Measurements from ENCODE around the gene ATP8B3.

ATP8B3 gene

DNA sequence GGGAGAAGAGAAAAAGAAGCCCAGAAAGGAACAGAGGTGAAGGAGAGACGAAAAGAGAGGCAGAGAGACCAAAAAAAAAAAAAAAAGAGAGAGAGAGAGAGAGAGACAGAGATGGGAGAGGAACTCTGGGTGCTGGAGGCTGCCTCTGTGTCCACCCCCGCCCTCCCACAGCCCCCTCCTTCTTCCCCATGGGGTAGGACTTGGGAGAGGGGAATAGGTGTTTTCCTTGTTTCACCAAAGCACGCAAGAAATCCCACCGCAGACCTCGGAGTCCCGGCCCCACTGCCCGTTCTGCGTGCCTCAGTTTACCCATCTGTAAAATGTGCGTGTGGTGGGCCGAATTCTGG is 53.9 kb downstream of the ATP8B3 start:
- Histone ChIP-seq H3K27ac (ENCODE audit: low read length) (no peak overlapping the region), H3K27me3 (ENCODE audit: control insufficient read depth, insufficient read depth, low read length) (peaks cover 92% of the 10 kb centered on the region)

DNA sequence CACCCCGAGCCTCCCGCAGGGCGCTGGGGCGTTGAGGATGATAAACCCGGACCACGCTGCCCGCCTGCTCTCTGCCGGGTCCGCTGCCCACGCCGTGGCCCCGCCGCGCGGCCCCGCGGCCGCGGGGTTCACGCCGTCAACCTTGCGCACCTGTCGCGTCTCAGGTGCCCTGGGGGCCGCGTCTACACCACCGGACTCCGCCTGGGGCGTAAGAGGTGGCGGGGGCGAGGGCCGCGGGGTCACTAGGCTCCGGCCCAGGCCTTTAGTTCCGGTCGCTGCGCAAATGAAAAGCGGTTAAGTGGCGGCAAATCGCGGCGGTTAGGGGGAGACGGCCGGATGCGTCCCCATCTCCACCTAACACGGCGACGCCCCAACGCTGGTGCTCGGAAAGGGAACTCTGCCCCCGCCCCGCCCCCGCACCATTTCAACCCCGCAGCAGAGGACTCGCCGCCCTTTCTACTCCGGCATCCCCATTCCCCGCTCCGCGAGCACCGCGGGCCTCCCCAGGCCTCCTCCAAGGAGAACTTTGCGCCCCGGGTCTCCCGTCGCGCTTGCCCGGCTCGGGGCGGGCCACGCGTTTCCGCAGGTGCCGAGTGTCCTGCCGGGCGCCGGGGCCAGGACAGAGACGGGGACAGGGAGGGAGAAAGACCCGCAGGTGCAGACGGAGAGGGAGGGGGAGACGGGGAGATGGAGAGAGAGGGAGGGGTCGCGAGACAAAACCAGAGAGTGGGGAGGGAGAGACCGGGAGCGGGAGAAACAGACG is 54.4 kb downstream of the ATP8B3 start:
- Histone ChIP-seq H3K27me3 (ENCODE audit: control insufficient read depth, insufficient read depth, low read length) (peaks cover 92% of the 10 kb centered on the region), H3K36me3 (ENCODE audit: control insufficient read depth, low read depth, low read length) (no peaks in the 10 kb centered on the region), H3K27ac (ENCODE audit: low read length) (no peak overlapping the region), H3K4me1 (ENCODE audit: control insufficient read depth, low read depth, low read length) (no peaks in the 10 kb centered on the region), H3K4me3 (ENCODE audit: low read length) (no peak overlapping the region), H3K9ac (ENCODE audit: low read length) (no peak overlapping the region), H3K9me3 (ENCODE audit: control insufficient read depth, low read depth, low read length) (no peaks in the 10 kb centered on the region)

More for the DNA sequence above, 53.9 kb downstream of the ATP8B3 start:
- Histone ChIP-seq H3K4me3 (ENCODE audit: low read length) (no peak overlapping the region), H3K9me3 (ENCODE audit: control insufficient read depth, low read depth, low read length) (no peaks in the 10 kb centered on the region), H3K4me1 (ENCODE audit: control insufficient read depth, low read depth, low read length) (no peaks in the 10 kb centered on the region), H3K9ac (ENCODE audit: low read length) (no peak overlapping the region), H3K36me3 (ENCODE audit: control insufficient read depth, low read depth, low read length) (no peaks in the 10 kb centered on the region)

DNA sequence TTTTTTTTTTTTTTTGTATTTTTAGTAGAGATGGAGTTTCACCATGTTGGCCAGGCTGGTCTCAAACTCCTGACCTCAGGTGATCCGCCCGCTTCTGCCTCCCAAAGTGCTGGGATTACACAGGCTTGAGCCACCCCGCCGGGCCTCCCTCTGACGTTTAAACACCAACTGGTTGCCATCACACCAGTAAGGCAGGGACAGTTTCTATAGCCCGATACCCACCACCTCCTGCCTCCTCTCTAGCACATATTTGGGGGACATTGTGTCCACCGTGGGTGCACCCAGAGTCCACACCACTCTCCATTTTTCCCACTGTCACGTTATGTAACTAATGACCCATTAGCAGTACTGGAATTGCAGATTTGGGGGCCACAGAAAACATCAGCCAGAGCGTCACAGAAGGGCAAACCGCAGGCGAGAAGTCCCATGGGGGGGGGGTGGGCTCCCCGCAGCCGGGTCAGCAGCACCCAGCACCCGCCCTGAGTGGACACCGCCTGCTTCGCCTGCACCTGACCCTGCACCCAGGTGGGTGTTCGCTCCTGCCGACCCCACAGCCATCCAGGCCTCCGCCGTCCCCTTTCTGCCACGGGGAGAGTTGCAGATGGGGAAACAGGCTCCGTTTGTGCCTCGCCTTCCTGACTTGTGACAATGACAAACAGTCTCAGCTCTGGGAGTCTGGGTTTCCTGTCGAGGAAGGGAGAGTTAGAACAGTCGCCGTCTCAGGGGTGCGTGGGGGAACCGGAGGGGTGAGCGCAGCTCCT is 55.2 kb downstream of the ATP8B3 start:
- no peak overlapping the region for H3K9ac ChIP-seq (ENCODE audit: low read length)
- H3K36me3 ChIP-seq (ENCODE audit: control insufficient read depth, low read depth, low read length), result no peaks in the 10 kb centered on the region
- H3K4me1 ChIP-seq (ENCODE audit: control insufficient read depth, low read depth, low read length), result no peaks in the 10 kb centered on the region
- peaks cover 92% of the 10 kb centered on the region for H3K27me3 ChIP-seq (ENCODE audit: control insufficient read depth, insufficient read depth, low read length)
- H3K27ac ChIP-seq (ENCODE audit: low read length), result no peak overlapping the region
- H3K9me3 ChIP-seq (ENCODE audit: control insufficient read depth, low read depth, low read length), result no peaks in the 10 kb centered on the region
- H3K4me3 ChIP-seq (ENCODE audit: low read length), result no peak overlapping the region

DNA sequence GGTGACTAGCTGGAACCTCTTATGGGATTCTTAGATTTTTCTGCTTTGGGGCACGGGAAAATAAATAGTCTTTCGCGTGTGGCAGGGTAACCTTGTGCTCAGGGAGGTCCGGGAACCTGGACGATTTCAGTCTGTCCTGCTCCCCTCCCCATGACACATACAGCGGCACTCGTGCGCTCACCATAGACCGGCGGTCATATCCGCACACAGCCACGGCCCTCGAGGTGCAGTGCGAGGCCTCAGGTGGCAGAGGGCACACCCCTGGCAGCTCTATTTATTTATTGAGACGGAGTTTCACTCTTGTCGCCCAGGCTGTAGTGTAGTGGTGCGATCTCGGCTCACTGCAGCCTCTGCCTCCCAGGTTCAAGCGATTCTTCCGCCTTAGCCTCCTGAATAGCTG is 55.8 kb downstream of the ATP8B3 start:
- H3K36me3 ChIP-seq (ENCODE audit: control insufficient read depth, low read depth, low read length), result no peaks in the 10 kb centered on the region
- H3K4me1 ChIP-seq (ENCODE audit: control insufficient read depth, low read depth, low read length), result no peaks in the 10 kb centered on the region
- no peak overlapping the region for H3K27ac ChIP-seq (ENCODE audit: low read length)
- H3K4me3 ChIP-seq (ENCODE audit: low read length), result no peak overlapping the region
- H3K9me3 ChIP-seq (ENCODE audit: control insufficient read depth, low read depth, low read length), result no peaks in the 10 kb centered on the region
- H3K9ac ChIP-seq (ENCODE audit: low read length), result no peak overlapping the region
- H3K27me3 ChIP-seq (ENCODE audit: control insufficient read depth, insufficient read depth, low read length), result peaks cover 92% of the 10 kb centered on the region

DNA sequence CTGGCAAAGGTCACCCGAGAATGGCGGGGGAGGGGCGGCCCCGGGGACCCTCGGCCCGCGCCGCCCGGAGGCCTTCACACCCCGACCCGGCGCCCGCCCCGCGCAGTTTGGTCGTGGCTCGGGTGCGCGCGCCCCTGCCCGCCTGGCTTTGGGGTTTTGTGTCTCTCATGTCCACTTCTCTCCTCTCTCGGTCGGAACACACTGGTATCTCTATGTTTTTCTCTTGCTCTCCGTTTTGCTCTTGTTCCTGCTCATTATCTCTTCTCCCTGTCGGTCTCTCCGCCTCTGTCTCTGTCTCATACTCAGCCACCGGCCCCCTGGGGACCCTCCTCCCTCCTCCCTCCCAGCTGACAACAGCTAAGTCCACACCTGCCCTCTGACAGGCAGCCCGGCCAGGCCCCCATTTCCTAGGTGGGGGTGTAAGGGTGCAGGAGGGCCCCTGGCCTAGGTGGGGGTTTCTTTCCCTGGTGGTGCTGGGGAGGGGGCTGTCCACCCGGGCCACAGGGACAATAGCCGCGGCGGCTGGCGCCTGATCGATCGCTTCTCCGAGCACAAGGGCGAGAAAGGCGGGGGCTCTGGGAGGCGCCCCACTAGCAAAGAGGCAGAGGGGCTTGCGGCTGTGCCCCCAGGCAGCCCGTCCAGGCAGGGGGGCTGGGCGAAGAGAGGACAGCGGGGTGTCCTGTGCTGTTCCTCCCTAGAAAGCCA is 56.5 kb downstream of the ATP8B3 start:
- H3K4me3 ChIP-seq (ENCODE audit: low read length), result no peak overlapping the region
- H3K9me3 ChIP-seq (ENCODE audit: control insufficient read depth, low read depth, low read length), result no peaks in the 10 kb centered on the region
- no peaks in the 10 kb centered on the region for H3K36me3 ChIP-seq (ENCODE audit: control insufficient read depth, low read depth, low read length)
- H3K4me1 ChIP-seq (ENCODE audit: control insufficient read depth, low read depth, low read length), result no peaks in the 10 kb centered on the region
- H3K27me3 ChIP-seq (ENCODE audit: control insufficient read depth, insufficient read depth, low read length), result peaks cover 92% of the 10 kb centered on the region
- no peak overlapping the region for H3K27ac ChIP-seq (ENCODE audit: low read length)
- H3K9ac ChIP-seq (ENCODE audit: low read length), result no peak overlapping the region

DNA sequence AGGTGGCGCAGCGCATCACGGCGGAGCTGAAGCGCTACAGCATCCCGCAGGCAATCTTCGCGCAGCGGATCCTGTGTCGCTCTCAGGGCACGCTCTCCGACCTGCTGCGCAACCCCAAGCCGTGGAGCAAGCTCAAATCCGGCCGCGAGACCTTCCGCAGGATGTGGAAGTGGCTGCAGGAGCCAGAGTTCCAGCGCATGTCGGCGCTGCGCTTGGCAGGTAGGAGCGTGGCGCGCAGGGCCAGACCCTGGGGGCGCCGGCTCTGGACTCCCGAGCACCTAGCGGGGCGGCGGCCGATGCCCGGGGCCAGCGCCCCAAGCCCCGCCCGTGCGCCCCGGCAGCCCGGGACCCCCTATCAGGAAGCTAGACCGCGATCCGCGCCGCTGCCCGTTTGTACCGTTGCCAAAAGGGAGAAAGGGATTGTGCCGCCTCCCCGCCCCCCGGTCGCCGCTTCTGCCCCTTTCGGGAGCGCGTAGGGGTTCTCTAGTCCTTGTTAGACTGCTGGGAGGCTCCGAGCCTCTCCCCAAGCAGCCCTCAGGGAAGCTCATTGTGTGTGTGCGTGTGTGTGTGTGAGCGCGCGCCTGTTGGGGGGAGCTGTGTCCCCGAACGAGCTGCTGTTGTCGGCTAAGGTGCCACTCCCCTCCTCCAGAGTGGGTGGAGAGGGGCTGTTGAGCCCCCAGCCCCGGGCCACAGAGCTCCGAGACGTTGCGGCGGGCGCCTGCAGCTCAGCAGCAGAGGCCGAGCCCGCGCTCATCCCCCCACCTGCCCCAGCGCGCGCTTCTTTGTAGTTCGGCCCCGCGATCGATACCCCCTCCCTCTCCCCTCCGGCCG is 57.2 kb downstream of the ATP8B3 start:
- Histone ChIP-seq H3K9ac (ENCODE audit: low read length) (no peak overlapping the region), H3K27me3 (ENCODE audit: control insufficient read depth, insufficient read depth, low read length) (peaks cover 92% of the 10 kb centered on the region), H3K9me3 (ENCODE audit: control insufficient read depth, low read depth, low read length) (no peaks in the 10 kb centered on the region), H3K4me1 (ENCODE audit: control insufficient read depth, low read depth, low read length) (no peaks in the 10 kb centered on the region), H3K4me3 (ENCODE audit: low read length) (no peak overlapping the region), H3K36me3 (ENCODE audit: control insufficient read depth, low read depth, low read length) (no peaks in the 10 kb centered on the region), H3K27ac (ENCODE audit: low read length) (no peak overlapping the region)

DNA sequence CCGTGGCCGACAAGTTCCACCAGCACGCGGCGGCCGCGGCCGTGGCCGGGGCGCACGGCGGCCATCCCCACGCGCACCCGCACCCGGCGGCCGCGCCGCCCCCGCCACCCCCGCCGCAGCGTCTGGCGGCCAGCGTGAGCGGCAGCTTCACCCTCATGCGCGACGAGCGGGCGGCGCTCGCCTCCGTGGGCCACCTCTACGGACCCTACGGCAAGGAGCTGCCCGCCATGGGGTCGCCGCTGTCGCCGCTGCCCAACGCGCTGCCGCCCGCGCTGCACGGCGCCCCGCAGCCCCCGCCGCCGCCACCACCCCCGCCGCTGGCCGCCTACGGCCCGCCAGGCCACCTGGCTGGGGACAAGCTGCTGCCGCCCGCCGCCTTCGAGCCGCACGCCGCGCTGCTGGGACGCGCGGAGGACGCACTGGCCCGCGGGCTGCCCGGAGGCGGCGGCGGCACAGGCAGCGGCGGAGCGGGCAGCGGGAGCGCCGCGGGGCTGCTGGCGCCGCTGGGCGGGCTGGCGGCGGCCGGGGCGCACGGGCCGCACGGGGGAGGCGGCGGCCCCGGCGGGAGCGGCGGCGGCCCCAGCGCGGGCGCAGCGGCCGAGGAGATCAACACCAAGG is 57.9 kb downstream of the ATP8B3 start:
- H3K27me3 ChIP-seq (ENCODE audit: control insufficient read depth, insufficient read depth, low read length), result peaks cover 92% of the 10 kb centered on the region
- no peak overlapping the region for H3K4me3 ChIP-seq (ENCODE audit: low read length)

DNA sequence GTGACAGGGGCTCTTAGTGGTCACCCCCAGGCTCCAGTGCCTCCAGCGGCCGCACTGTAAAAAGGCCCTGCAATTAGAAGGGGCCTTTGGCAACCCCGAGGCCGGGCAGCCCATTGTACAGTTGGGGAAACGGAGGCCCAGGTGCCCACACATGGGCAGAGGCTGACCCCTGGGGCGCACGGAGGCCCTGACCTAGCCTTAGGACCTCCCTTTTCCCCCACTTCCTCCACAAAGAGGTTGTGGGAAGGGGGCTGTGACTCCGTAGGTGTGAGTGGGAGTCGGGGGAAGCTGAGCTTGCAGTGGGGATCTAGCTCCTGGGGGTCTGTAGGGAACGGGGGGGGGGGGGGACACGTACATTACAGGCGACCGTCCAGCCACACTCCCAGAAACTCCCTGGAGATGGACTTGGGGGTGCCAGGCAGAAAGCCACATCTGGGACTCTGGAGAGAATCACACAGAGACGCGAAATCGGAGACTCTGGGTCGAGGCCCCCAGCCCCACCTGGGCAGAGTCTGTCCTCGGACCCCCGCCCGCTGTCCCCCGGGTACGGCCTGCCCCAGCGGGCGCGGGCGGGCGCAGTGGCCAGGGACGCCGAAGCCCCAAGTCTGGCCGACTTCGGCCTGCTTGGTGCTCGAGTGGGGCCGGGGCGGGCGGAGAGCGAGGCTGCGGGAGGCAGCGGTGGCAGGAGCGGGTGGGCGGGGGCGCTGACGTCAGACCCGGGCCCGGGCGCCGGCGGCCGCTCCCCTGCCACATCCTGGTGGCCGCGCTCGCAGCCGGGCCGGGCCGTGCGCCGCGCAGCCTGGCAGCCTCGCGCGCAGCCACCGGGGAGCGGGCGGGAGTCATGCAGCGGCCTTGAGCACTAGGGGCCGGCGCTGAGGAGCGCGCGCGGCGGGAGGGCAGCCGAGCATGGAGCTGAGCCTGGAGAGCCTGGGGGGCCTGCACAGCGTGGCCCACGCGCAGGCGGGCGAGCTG is 59.0 kb downstream of the ATP8B3 start, which contains the start of gene ONECUT3:
Gene ONECUT3, plus strand, starts transcription at position 750 of the 972 bp plus-strand sequence. Its CDS starts 157 bp downstream, at position 907.
- Histone ChIP-seq H3K9me3 (ENCODE audit: control insufficient read depth, low read depth, low read length) (no peaks in the 10 kb centered on the region), H3K9ac (ENCODE audit: low read length) (no peak within 1 kb of the TSS), H3K36me3 (ENCODE audit: control insufficient read depth, low read depth, low read length) (no peaks in the 10 kb centered on the region), H3K27ac (ENCODE audit: low read length) (no peak within 1 kb of the TSS), H3K27me3 (ENCODE audit: control insufficient read depth, insufficient read depth, low read length) (peaks cover 92% of the 10 kb centered on the region), H3K4me3 (ENCODE audit: low read length) (no peak within 1 kb of the TSS), H3K4me1 (ENCODE audit: control insufficient read depth, low read depth, low read length) (no peaks in the 10 kb centered on the region)

More for the DNA sequence above, 57.9 kb downstream of the ATP8B3 start:
- no peaks in the 10 kb centered on the region for H3K4me1 ChIP-seq (ENCODE audit: control insufficient read depth, low read depth, low read length)
- H3K36me3 ChIP-seq (ENCODE audit: control insufficient read depth, low read depth, low read length), result no peaks in the 10 kb centered on the region
- no peak overlapping the region for H3K9ac ChIP-seq (ENCODE audit: low read length)
- no peak overlapping the region for H3K27ac ChIP-seq (ENCODE audit: low read length)
- H3K9me3 ChIP-seq (ENCODE audit: control insufficient read depth, low read depth, low read length), result no peaks in the 10 kb centered on the region

DNA sequence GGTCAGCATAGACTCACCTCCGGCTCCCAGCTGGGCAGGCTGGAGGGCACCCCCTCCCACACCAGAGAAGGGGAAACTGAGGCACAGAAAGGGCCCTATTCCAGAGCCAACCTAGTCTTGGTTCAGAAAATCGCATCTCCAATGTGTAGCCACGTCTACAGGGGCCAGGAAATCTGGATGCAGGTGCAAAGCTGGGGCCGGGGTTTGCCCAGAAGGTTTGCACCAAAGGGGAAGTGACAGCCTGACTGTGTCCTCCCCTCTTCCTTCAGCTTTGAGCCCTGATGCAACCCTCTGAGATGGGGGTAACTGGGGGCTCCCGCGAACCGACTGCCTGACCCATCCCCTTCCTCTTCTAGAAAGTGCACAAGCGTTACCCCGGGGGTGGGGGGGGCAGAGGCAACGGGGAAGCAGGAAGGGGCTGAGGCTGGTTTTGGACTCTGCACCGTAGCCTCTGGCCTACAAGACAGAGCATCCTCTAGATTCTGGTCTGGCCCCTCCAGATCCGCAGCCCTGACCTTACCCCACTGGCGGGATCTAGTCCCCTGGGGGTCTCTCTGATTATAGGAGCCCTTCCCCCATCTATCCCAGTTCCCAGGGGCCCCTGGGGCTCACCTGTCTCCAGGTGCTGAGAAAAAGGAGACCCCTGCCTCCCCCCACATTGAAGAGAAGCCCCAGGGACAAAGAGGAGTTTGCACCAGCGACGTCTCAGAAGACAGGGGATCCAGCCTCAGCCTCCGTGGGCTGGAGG is 59.9 kb downstream of the ATP8B3 start:
- Histone ChIP-seq H3K27me3 (ENCODE audit: control insufficient read depth, insufficient read depth, low read length) (peaks cover 92% of the 10 kb centered on the region), H3K4me3 (ENCODE audit: low read length) (no peak overlapping the region), H3K27ac (ENCODE audit: low read length) (no peak overlapping the region), H3K9me3 (ENCODE audit: control insufficient read depth, low read depth, low read length) (no peaks in the 10 kb centered on the region), H3K4me1 (ENCODE audit: control insufficient read depth, low read depth, low read length) (peaks cover 5% of the 10 kb centered on the region), H3K9ac (ENCODE audit: low read length) (no peak overlapping the region), H3K36me3 (ENCODE audit: control insufficient read depth, low read depth, low read length) (no peaks in the 10 kb centered on the region)

Data from iPS-18a (cell line).